RWPE2 (cell line): ENCODE results near the gene HDDC3.

Experiments used
- ATAC-seq: fragments of 200-7000 bp; cut with Tn5 transposase; 3 replicates; pipeline ENCODE4 v1.9.1; 2021; ENCODE audit warnings: low read depth
- DNase-seq: peaks from one replicate; pipeline ENCODE4 v3.0.0-alpha.2; 2020; ENCODE audit warnings: low spot score
- H3K27ac ChIP-seq: fragments of 450-650 bp; 2 replicates; pipeline ENCODE4 v1.5.1; 2017; ENCODE audit warnings: mild to moderate bottlenecking; ENCODE audit not compliant: poor library complexity, severe bottlenecking
- H3K27me3 ChIP-seq: fragments of 250-450 bp; sonication (Bioruptor Pico); 2 replicates; pipeline ENCODE4 v1.5.1; 2021; ENCODE audit warnings: mild to moderate bottlenecking, moderate library complexity; ENCODE audit not compliant: insufficient read depth, poor library complexity, severe bottlenecking
- H3K36me3 ChIP-seq: fragments of 250-450 bp; sonication (Bioruptor Pico); 2 replicates; pipeline ENCODE4 v1.5.1; 2020; ENCODE audit warnings: low read depth, mild to moderate bottlenecking, moderate library complexity
- H3K4me1 ChIP-seq: fragments of 250-450 bp; sonication (Bioruptor Pico); 2 replicates; pipeline ENCODE4 v1.5.1; 2021; ENCODE audit warnings: mild to moderate bottlenecking, moderate library complexity; ENCODE audit not compliant: insufficient read depth, poor library complexity, severe bottlenecking
- H3K4me3 ChIP-seq: fragments of 250-450 bp; sonication (Bioruptor Pico); 2 replicates; pipeline ENCODE4 v1.5.1; 2021; ENCODE audit warnings: mild to moderate bottlenecking, moderate library complexity; ENCODE audit not compliant: severe bottlenecking
- H3K9me3 ChIP-seq: fragments of 250-450 bp; sonication (Bioruptor Pico); 2 replicates; pipeline ENCODE4 v1.5.1; 2021; ENCODE audit warnings: mild to moderate bottlenecking, moderate library complexity; ENCODE audit not compliant: severe bottlenecking
- TF ChIP-seq, protein P1 (sequence below): fragments of 450-650 bp; IDR thresholded peaks from one replicate; pipeline ENCODE4 v1.5.1; 2017; ENCODE audit warnings: mild to moderate bottlenecking, moderate library complexity; ENCODE audit not compliant: poor library complexity, severe bottlenecking

The HDDC3 gene

DNA sequence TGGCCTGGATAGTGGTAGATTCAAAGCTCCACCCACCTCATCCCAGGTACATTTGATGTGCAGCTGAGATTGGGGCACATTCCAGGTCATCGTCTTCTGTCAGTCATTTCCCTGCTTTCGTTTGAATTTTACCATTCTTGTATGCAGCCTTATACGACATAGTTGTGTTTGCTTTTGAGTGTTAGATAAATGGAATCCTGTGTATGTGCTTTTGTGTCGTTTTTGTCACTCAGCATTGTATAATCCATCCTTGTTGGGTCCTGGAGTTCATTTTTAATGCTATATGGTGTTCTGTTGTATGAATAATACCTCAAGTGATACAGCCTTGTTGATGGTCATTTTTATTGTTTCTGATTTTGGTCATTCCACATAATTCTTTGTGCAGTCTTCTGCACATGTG, 29.7 kb upstream of the HDDC3 start:
- no peak overlapping the region for H3K4me3 ChIP-seq
- no peaks in the 10 kb centered on the region for H3K27me3 ChIP-seq
- no peak overlapping the region for H3K27ac ChIP-seq
- TF ChIP-seq, protein P1, sequence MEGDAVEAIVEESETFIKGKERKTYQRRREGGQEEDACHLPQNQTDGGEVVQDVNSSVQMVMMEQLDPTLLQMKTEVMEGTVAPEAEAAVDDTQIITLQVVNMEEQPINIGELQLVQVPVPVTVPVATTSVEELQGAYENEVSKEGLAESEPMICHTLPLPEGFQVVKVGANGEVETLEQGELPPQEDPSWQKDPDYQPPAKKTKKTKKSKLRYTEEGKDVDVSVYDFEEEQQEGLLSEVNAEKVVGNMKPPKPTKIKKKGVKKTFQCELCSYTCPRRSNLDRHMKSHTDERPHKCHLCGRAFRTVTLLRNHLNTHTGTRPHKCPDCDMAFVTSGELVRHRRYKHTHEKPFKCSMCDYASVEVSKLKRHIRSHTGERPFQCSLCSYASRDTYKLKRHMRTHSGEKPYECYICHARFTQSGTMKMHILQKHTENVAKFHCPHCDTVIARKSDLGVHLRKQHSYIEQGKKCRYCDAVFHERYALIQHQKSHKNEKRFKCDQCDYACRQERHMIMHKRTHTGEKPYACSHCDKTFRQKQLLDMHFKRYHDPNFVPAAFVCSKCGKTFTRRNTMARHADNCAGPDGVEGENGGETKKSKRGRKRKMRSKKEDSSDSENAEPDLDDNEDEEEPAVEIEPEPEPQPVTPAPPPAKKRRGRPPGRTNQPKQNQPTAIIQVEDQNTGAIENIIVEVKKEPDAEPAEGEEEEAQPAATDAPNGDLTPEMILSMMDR = no peak
- DNase-seq (no peak), ATAC-seq (no peak)
- no peaks in the 10 kb centered on the region for H3K9me3 ChIP-seq
- H3K4me1 ChIP-seq = no peaks in the 10 kb centered on the region
- H3K36me3 ChIP-seq = peaks cover 87% of the 10 kb centered on the region

DNA sequence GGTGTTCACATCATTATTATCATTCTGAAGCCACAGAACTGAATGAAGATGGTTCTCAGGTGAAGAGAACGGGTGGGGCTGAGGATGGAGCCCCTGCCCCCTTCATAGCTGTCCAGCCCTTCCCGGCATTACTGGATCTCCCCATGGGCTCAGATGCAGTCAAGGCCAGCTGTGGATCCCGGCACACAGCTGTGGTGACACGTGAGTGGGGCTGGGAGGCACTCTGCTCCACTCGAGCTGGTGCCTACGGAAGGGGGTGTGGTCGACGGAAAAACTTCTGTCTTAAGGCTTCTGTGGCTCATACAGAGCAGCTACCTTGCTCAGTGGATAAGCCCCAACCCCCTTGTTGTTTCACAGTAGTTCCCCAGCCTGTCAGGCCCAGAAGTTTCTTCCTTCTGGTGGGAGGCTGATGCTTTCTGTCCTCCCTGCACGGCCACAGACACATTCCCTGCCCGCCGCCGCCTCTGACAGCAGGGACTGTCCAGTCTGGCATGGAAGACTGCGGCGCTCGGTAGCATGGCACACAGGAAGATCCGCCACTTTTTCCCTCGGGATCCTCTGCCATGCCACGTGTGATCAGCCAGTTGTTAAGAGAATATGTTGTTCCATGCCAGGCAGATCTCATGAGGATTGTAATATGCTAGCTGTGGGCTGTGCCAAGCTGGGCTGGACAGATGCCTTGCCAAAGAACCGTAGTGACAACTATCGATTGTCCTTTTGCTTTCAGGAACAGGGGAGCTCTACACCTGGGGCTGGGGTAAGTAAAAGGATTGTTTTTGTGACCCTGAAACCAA, 28.1 kb upstream of the HDDC3 start:
- Histone ChIP-seq H3K27ac (no peak overlapping the region), H3K4me3 (no peak overlapping the region), H3K36me3 (peaks cover 72% of the 10 kb centered on the region), H3K27me3 (no peaks in the 10 kb centered on the region), H3K4me1 (peaks cover 5% of the 10 kb centered on the region), H3K9me3 (no peaks in the 10 kb centered on the region)
- ATAC-seq (no peak), DNase-seq (no peak)
- TF ChIP-seq, protein P1 = no peak

DNA sequence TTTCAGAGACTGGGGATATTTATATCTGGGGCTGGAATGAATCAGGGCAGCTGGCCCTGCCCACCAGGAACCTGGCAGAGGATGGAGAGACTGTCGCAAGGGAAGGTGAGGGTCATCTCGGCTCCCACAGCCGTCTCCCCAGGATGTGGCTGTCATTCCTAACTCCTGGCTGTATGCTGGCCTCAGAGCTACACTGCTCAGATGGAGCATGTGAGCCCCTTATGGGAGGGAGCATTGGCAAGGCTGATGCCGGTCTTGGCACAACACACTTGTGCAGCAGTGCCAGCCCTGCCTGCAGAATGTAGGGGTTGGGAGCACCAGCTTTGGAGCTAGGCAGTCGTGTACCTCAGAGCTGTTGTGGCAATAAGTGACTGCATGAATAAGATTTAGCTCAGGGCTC, 27.5 kb upstream of the HDDC3 start:
- H3K9me3 ChIP-seq = no peaks in the 10 kb centered on the region
- TF ChIP-seq, protein P1 = no peak
- peaks cover 66% of the 10 kb centered on the region for H3K36me3 ChIP-seq
- H3K27ac ChIP-seq = no peak overlapping the region
- H3K27me3 ChIP-seq = no peaks in the 10 kb centered on the region
- no peak overlapping the region for H3K4me3 ChIP-seq
- peaks cover 5% of the 10 kb centered on the region for H3K4me1 ChIP-seq
- DNase-seq (no peak), ATAC-seq (no peak)

DNA sequence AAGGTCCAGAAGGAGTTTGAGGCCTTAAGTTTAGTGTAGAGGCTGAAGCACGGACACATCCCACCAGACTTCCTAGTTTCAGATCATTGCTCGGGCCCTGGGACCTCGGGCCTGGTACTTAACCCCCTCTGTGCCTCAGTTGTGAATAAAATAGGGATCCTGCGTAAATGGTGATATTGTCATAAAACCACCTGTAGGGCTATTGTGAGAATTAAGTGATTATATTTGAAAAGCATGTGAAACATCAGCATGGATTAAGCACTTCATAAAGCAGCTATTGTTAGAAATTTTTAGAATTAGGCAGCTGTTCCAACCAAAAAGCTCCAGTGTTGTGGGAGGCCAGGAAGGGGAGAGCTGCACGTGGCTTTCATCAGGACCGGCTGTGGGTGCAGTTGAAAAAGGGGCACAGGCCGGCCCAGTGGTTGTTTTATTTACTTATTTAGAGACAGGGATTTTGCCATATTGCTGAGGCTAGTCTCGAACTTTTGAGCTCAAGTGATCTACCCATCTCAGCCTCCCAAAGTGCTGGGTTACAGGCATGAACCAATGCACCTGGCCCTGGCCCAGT, 26.8 kb upstream of the HDDC3 start:
- Histone ChIP-seq H3K9me3 (no peaks in the 10 kb centered on the region), H3K27me3 (no peaks in the 10 kb centered on the region), H3K36me3 (peaks cover 58% of the 10 kb centered on the region), H3K4me1 (peaks cover 5% of the 10 kb centered on the region), H3K27ac (no peak overlapping the region), H3K4me3 (no peak overlapping the region)
- ATAC-seq (no peak), DNase-seq (no peak)
- TF ChIP-seq, protein P1 = no peak

DNA sequence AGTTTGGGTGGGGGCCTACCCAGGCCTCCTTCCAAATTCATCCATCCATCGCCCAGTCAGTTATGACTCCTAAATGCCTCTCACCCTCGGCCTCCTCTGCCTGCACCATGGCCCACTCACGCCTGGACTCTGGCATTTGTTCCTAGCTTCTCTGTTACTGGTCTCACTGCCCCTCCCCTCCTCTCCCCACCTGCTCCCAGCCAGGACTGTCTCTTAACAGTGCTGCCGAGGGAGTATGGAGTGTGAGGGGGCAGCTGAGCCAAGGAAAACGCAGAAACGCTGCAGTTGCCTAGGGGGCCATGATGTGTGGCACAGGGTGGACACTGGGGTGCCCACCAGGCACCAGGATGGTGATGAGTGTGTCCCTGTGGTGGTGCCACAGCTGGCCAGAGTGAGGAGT, 25.4 kb upstream of the HDDC3 start:
- DNase-seq (no peak), ATAC-seq (no peak)
- Histone ChIP-seq H3K4me3 (no peak overlapping the region), H3K27ac (peak overlapping the region; percentile 76), H3K36me3 (peaks cover 50% of the 10 kb centered on the region), H3K27me3 (no peaks in the 10 kb centered on the region), H3K4me1 (peaks cover 5% of the 10 kb centered on the region), H3K9me3 (no peaks in the 10 kb centered on the region)
- TF ChIP-seq, protein P1 = no peak
